ENCODE data around the gene ABCC10.
"Not testable (repeated sequence)": the region's sequence is repeated elsewhere in the genome, so short reads cannot be mapped to it uniquely, and the experiment has no call there.

Gene ABCC10

DNA sequence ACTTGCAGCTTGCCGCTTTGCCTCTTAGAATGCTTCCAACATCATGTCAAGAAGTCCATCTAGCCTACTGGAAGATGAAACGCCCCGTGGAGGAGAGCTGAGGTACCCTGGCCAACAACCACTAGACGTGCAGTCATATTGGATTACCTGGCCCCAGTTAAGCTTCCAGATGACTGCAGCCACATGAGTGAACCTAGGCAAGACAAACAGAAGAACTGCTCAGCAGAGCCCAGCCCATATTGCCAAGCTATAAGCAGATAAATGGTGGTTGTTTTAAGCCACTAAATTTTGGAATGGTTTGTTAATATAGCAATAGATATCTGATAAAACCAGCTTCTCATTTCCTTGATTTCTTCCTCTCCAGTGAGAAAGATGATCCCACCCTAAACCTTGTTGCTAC is 32.7 kb downstream of the ABCC10 start:
- no peak overlapping the region for H3K9ac ChIP-seq (ENCODE audit: low read length)
- H3K27me3 ChIP-seq (replicated peaks; ENCODE audit: control insufficient read depth, insufficient read depth, low read length), result peaks cover 31% of the 10 kb centered on the region
- DNase-seq (ENCODE audit: low read depth), result no peak

DNA sequence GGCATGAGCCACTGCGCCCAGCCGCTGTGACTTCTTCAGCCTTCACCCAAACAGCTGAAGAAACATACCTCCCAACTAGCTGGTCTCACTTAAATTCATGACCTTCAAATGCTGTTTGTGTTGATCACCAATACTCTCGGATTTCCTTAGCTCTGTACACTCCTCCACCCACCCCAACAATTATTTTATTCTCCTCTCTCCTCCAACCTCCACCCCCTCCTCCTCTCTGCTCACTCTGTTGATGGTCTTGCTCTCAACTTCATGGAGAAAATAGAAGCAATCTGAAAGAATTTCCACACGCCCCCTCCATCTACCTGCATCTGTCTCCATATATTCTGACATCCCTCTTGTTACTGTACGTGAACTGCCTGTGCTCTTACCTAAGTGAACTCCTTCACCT is 34.6 kb downstream of the ABCC10 start:
- no peak for DNase-seq (ENCODE audit: low read depth)
- no peaks in the 10 kb centered on the region for H3K36me3 ChIP-seq (ENCODE audit: control insufficient read depth, insufficient read depth, low read length, severe bottlenecking)
- H3K27me3 ChIP-seq (replicated peaks; ENCODE audit: control insufficient read depth, insufficient read depth, low read length), result peaks cover 20% of the 10 kb centered on the region
- H3K4me3 ChIP-seq (ENCODE audit: low read length), result no peak overlapping the region
- peaks cover 5% of the 10 kb centered on the region for H3K9me3 ChIP-seq (ENCODE audit: control insufficient read depth, low read length)
- no peak overlapping the region for H3K9ac ChIP-seq (ENCODE audit: low read length)
- H3K4me1 ChIP-seq (ENCODE audit: control insufficient read depth, insufficient read depth, low read length), result no peaks in the 10 kb centered on the region

More for the DNA sequence above, 32.7 kb downstream of the ABCC10 start:
- Histone ChIP-seq H3K36me3 (ENCODE audit: control insufficient read depth, insufficient read depth, low read length, severe bottlenecking) (no peaks in the 10 kb centered on the region), H3K4me1 (ENCODE audit: control insufficient read depth, insufficient read depth, low read length) (peaks cover 3% of the 10 kb centered on the region), H3K9me3 (ENCODE audit: control insufficient read depth, low read length) (peaks cover 5% of the 10 kb centered on the region), H3K4me3 (ENCODE audit: low read length) (no peak overlapping the region)

DNA sequence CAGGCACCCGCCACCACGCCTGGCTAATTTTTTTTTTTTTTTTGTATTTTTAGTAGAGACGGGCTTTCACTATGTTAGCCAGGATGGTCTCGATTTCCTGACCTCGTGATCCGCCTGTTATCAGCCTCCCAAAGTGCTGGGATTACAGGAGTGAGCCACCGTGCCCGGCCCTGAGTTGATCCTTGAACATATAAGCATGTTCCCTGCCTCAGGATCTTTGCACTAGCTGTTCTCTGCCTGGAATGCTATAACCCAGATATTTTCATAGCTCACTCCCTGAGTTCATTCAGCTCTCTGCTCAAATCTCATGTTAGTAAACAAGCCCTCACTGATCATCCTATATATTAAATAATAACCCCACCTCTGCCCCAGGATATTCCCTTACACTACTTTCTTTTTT is 37.0 kb downstream of the ABCC10 start:
- H3K4me1 ChIP-seq (ENCODE audit: control insufficient read depth, insufficient read depth, low read length), result no peaks in the 10 kb centered on the region
- peaks cover 5% of the 10 kb centered on the region for H3K9me3 ChIP-seq (ENCODE audit: control insufficient read depth, low read length)
- H3K9ac ChIP-seq (ENCODE audit: low read length), result no peak overlapping the region
- no peak overlapping the region for H3K4me3 ChIP-seq (ENCODE audit: low read length)
- no peaks in the 10 kb centered on the region for H3K36me3 ChIP-seq (ENCODE audit: control insufficient read depth, insufficient read depth, low read length, severe bottlenecking)
- DNase-seq (ENCODE audit: low read depth), result no peak
- peaks cover 32% of the 10 kb centered on the region for H3K27me3 ChIP-seq (replicated peaks; ENCODE audit: control insufficient read depth, insufficient read depth, low read length)

DNA sequence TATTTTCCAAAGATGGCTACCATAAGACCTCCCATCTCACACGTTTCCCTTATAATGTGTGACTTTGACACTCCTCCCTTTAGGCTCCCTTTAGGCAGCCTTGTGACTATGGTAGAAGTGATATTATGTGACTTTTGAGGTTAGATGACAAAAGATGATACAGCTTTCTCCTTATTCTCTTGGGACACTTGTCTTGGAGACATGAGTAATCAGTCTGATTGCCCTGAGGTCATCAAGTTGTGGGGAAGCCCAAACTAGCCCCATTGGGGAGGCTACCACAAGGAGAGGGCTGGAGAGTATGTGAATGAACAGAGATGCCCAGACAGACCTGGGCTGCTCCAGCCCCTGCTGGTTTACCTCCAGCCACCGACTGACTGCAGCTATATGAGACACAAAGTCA is 38.6 kb downstream of the ABCC10 start:
- Histone ChIP-seq H3K4me3 (ENCODE audit: low read length) (no peak overlapping the region), H3K36me3 (ENCODE audit: control insufficient read depth, insufficient read depth, low read length, severe bottlenecking) (no peaks in the 10 kb centered on the region), H3K27me3 (replicated peaks; ENCODE audit: control insufficient read depth, insufficient read depth, low read length) (peaks cover 35% of the 10 kb centered on the region), H3K4me1 (ENCODE audit: control insufficient read depth, insufficient read depth, low read length) (no peaks in the 10 kb centered on the region), H3K9ac (ENCODE audit: low read length) (no peak overlapping the region), H3K9me3 (ENCODE audit: control insufficient read depth, low read length) (no peaks in the 10 kb centered on the region)
- DNase-seq (ENCODE audit: low read depth), result no peak

DNA sequence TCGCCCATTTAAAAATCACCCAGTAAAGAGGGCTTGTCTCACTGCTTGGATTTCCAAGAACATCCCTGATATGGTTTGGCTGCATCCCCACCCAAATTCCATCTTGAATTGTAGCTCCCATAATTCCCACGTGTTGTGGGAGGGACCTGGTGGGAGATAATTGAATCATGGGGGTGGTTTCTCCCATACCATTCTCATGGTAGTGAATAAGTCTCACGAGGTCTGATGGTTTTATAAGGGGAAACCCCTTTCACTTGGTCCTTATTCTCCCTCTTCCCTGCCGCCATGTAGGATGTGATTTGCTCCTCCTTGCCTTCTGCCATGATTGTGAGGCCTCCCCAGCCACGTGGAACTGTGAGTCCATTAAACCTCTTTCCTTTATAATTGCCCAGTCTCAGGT is 39.9 kb downstream of the ABCC10 start:
- not testable (repeated sequence) for H3K4me1 ChIP-seq (ENCODE audit: control insufficient read depth, insufficient read depth, low read length); H3K4me3 ChIP-seq (ENCODE audit: low read length); H3K9ac ChIP-seq (ENCODE audit: low read length); DNase-seq (ENCODE audit: low read depth); H3K36me3 ChIP-seq (ENCODE audit: control insufficient read depth, insufficient read depth, low read length, severe bottlenecking); H3K9me3 ChIP-seq (ENCODE audit: control insufficient read depth, low read length)
- H3K27me3 ChIP-seq (replicated peaks; ENCODE audit: control insufficient read depth, insufficient read depth, low read length), result peaks cover 37% of the 10 kb centered on the region

DNA sequence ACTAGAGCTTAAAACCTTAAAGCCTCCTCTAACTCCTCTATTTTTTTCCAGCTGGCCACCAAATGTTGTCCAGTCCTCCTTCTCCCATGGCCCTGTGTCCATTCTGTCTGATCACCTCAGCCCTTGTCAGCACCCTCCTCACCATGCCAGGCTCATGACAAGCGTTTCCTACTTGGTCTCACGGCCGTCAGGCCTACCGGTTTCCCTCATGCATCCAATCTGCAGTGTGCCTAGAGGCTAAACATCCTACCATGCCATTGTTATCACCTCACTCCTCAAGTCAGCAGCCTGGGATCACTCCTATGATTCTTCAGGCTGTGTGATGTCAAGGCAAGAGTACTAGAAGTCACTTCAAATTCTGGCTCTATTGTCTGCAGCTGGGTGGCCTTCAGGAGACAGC is 40.4 kb downstream of the ABCC10 start:
- Histone ChIP-seq H3K4me3 (ENCODE audit: low read length) (no peak overlapping the region), H3K9ac (ENCODE audit: low read length) (no peak overlapping the region), H3K9me3 (ENCODE audit: control insufficient read depth, low read length) (no peaks in the 10 kb centered on the region), H3K27me3 (replicated peaks; ENCODE audit: control insufficient read depth, insufficient read depth, low read length) (peaks cover 32% of the 10 kb centered on the region), H3K36me3 (ENCODE audit: control insufficient read depth, insufficient read depth, low read length, severe bottlenecking) (no peaks in the 10 kb centered on the region), H3K4me1 (ENCODE audit: control insufficient read depth, insufficient read depth, low read length) (no peaks in the 10 kb centered on the region)
- DNase-seq (ENCODE audit: low read depth), result no peak

DNA sequence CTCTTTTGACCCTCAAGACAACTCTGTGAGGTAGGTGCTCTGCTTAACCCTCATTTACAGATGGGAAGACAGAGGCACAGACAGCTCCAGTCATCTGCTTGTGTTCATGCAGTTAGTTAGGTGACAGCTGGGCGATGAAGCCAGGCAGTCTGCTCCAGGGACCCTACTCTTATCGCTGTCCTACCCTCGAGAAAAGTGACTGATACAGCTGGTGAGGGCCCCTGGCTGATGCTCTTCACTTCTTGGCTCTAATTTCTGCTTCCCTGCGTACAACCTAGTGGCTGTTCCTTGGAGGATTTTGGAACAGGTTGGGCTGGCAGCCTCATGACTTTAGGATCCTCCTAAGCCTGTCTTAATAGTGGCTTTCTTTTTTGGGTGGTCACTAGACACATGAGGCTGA is 40.9 kb downstream of the ABCC10 start:
- Histone ChIP-seq H3K27me3 (replicated peaks; ENCODE audit: control insufficient read depth, insufficient read depth, low read length) (peaks cover 30% of the 10 kb centered on the region), H3K9me3 (ENCODE audit: control insufficient read depth, low read length) (no peaks in the 10 kb centered on the region), H3K9ac (ENCODE audit: low read length) (no peak overlapping the region), H3K4me1 (ENCODE audit: control insufficient read depth, insufficient read depth, low read length) (no peaks in the 10 kb centered on the region), H3K36me3 (ENCODE audit: control insufficient read depth, insufficient read depth, low read length, severe bottlenecking) (no peaks in the 10 kb centered on the region), H3K4me3 (ENCODE audit: low read length) (no peak overlapping the region)
- no peak for DNase-seq (ENCODE audit: low read depth)

DNA sequence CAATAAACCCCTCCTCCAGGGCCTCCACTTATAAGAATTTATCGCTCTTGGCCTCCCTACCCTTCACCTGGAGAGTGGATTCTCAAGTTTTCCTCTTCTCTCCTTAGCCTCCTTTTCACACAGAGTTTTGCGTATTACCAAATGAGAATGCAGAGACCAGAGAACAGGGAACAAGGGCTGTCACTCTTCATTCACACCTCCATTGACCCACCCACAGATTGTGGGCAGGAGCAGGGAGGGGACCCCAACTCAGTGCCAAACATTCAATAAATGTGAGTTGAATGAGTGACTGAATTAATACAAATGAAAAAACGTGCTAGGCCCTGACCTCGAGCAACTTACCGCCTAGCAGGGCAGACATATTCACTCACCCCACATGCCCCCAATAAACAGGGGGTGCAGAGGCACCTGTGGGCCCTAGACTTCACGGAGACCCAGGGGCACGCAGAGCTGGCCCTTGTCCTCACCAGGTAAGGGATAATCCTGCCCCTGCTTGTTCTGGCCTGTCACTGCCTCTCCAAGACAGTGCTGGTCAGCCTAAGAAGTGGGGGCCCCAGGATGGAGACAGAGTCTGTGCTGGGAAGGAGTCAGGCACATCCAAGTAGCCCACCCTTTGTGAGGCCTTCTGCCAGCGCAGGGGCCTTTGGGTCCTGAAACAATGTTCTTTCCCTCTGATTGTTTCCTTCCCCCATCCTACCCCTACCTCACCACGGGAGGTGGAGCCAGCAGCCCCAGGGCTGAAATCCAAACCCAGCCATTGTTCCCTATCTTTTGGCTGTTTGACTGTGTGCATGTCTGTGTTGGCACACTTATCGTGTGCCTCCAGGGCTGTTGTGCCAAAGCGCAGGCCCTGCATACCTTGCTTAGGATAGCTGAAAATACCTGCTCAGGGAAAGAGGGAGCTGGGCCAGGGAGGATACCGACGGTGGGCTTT is 41.7 kb downstream of the ABCC10 start:
- Histone ChIP-seq H3K4me3 (ENCODE audit: low read length) (no peak overlapping the region), H3K27me3 (replicated peaks; ENCODE audit: control insufficient read depth, insufficient read depth, low read length) (peaks cover 27% of the 10 kb centered on the region)

DNA sequence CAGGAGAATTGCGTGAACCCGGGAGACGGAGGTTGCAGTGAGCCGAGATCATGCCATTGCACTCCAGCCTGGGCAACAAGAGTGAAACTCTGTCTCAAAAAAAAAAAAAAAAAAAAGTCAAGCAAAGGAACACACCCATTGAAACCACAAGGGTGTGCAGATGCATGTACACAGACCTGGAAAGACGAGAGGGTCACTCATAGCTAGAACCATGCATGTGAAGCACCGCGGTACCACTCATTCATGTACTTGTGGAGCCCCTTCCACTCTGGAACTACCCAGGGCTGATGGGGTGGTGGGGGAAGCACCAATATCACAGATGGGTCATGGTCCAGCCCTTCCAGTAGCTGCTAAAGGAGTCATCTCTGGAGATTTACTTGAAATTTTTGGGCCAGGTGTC is 42.6 kb downstream of the ABCC10 start:
- peaks cover 27% of the 10 kb centered on the region for H3K27me3 ChIP-seq (replicated peaks; ENCODE audit: control insufficient read depth, insufficient read depth, low read length)
- no peaks in the 10 kb centered on the region for H3K9me3 ChIP-seq (ENCODE audit: control insufficient read depth, low read length)

More for the DNA sequence above, 41.7 kb downstream of the ABCC10 start:
- no peak overlapping the region for H3K9ac ChIP-seq (ENCODE audit: low read length)
- DNase-seq (ENCODE audit: low read depth), result no peak
- H3K4me1 ChIP-seq (ENCODE audit: control insufficient read depth, insufficient read depth, low read length), result no peaks in the 10 kb centered on the region
- H3K36me3 ChIP-seq (ENCODE audit: control insufficient read depth, insufficient read depth, low read length, severe bottlenecking), result no peaks in the 10 kb centered on the region
- no peaks in the 10 kb centered on the region for H3K9me3 ChIP-seq (ENCODE audit: control insufficient read depth, low read length)

DNA sequence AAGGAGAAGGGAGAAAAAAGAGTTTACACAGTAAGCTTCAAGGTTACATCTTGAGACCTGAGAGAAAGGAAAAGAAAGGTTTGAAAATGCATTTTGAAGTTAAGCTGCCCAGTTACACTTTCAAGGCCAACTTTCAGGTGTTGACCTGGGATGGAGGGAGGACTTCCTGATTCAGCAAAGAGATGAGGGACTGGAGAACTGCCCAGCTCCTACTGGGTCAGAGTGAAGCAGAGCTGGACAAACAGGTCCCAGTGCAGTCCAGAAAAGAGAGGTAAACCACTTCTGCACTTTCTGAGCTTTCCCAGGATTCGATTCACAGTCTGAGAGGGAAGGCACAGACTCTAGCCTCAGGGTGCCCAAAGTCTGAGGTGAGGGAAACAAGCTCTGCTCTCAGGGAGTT is 44.1 kb downstream of the ABCC10 start:
- H3K4me3 ChIP-seq (ENCODE audit: low read length), result no peak overlapping the region
- peaks cover 27% of the 10 kb centered on the region for H3K27me3 ChIP-seq (replicated peaks; ENCODE audit: control insufficient read depth, insufficient read depth, low read length)
- no peaks in the 10 kb centered on the region for H3K9me3 ChIP-seq (ENCODE audit: control insufficient read depth, low read length)
- no peak for DNase-seq (ENCODE audit: low read depth)
- H3K4me1 ChIP-seq (ENCODE audit: control insufficient read depth, insufficient read depth, low read length), result no peaks in the 10 kb centered on the region
- no peak overlapping the region for H3K9ac ChIP-seq (ENCODE audit: low read length)
- H3K36me3 ChIP-seq (ENCODE audit: control insufficient read depth, insufficient read depth, low read length, severe bottlenecking), result no peaks in the 10 kb centered on the region

More for the DNA sequence above, 42.6 kb downstream of the ABCC10 start:
- DNase-seq (ENCODE audit: low read depth), result no peak
- Histone ChIP-seq H3K36me3 (ENCODE audit: control insufficient read depth, insufficient read depth, low read length, severe bottlenecking) (no peaks in the 10 kb centered on the region), H3K9ac (ENCODE audit: low read length) (no peak overlapping the region), H3K4me3 (ENCODE audit: low read length) (no peak overlapping the region), H3K4me1 (ENCODE audit: control insufficient read depth, insufficient read depth, low read length) (no peaks in the 10 kb centered on the region)

DNA sequence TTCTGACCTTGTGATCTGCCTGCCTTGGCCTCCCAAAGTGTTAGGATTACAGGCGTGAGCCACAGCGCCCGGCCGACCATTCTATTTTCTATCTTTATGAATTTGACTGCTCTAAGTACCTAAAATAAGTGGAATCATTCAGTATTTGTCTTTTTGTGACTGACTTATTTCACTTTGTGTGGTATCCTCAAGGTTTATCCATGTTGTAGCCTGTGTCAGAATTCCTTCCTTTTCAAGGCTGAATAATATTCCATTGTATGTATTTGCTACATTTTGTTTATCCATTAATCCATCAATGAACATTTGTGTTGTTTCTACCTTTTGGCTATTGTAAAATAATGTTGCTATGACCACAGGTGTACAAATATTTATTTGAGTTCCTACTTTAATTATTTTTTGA is 45.2 kb downstream of the ABCC10 start:
- Histone ChIP-seq H3K36me3 (ENCODE audit: control insufficient read depth, insufficient read depth, low read length, severe bottlenecking) (no peaks in the 10 kb centered on the region), H3K9ac (ENCODE audit: low read length) (no peak overlapping the region), H3K4me1 (ENCODE audit: control insufficient read depth, insufficient read depth, low read length) (no peaks in the 10 kb centered on the region), H3K9me3 (ENCODE audit: control insufficient read depth, low read length) (no peaks in the 10 kb centered on the region), H3K4me3 (ENCODE audit: low read length) (no peak overlapping the region), H3K27me3 (replicated peaks; ENCODE audit: control insufficient read depth, insufficient read depth, low read length) (peaks cover 27% of the 10 kb centered on the region)
- no peak for DNase-seq (ENCODE audit: low read depth)

Measured in adipocyte (in vitro differentiated cells).